Urothelium cell line (cell line): ENCODE measurements around the gene CCNF.

Experiments
- DNase-seq: peaks from one replicate; pipeline ENCODE4 v3.0.0; 2011; ENCODE audit warnings: low spot score, mixed read lengths
- FAIRE-seq: peaks from 2 replicates; lab custom pipeline; 2011; peaks lifted over from hg19 to GRCh38; lab: Jason Lieb, UNC

CCNF gene

GRCh38 chr16:2482708-2483534 is 53.7 kb downstream of the CCNF start:
- no peak for FAIRE-seq
- DNase-seq = no peak

GRCh38 chr16:2483939-2484897 is 55.0 kb downstream of the CCNF start:
- DNase-seq (no peak), FAIRE-seq (no peak)

- DNase-seq (no peak), FAIRE-seq (no peak)
Observed at GRCh38 chr16:2484898-2485508, 55.8 kb downstream of the CCNF start.

GRCh38 chr16:2485811-2486507 is 56.7 kb downstream of the CCNF start:
- no peak for FAIRE-seq
- no peak for DNase-seq

- no peak for DNase-seq
- no peak for FAIRE-seq
Observed at GRCh38 chr16:2486645-2487516, 57.6 kb downstream of the CCNF start.

GRCh38 chr16:2487517-2487842 is 58.2 kb downstream of the CCNF start:
- FAIRE-seq (no peak), DNase-seq (no peak)

GRCh38 chr16:2487903-2488531 is 58.8 kb downstream of the CCNF start:
- FAIRE-seq (no peak), DNase-seq (no peak)

GRCh38 chr16:2489581-2489980 is 60.3 kb downstream of the CCNF start:
- FAIRE-seq = no peak
- no peak for DNase-seq

- FAIRE-seq (no peak), DNase-seq (no peak)
Observed at GRCh38 chr16:2490190-2491105, 61.2 kb downstream of the CCNF start.

- no peak for FAIRE-seq
- no peak for DNase-seq
Observed at GRCh38 chr16:2492292-2492691, 63.0 kb downstream of the CCNF start.

GRCh38 chr16:2493605-2494004 is 64.4 kb downstream of the CCNF start:
- DNase-seq = no peak
- no peak for FAIRE-seq

- no peak for FAIRE-seq
- no peak for DNase-seq
Observed at GRCh38 chr16:2494616-2495015, 65.4 kb downstream of the CCNF start.

- no peak for FAIRE-seq
- no peak for DNase-seq
Observed at GRCh38 chr16:2495041-2495440, 65.8 kb downstream of the CCNF start.

GRCh38 chr16:2496223-2497115 is 67.2 kb downstream of the CCNF start:
- DNase-seq (no peak), FAIRE-seq (no peak)

- no peak for FAIRE-seq
- no peak for DNase-seq
Observed at GRCh38 chr16:2497116-2497630, 67.9 kb downstream of the CCNF start.

- DNase-seq = no peak
Observed at GRCh38 chr16:2497695-2498484, 68.6 kb downstream of the CCNF start.

More at GRCh38 chr16:2497695-2498484, 68.6 kb downstream of the CCNF start:
- no peak for FAIRE-seq
